ENCODE data around the gene TBC1D9. TPM values are rescaled to one million over a fixed set of nuclear protein-coding genes. Genes with fewer than 3 reads are reported as not detected.

Gene TBC1D9
- total RNA-seq, 2 donors from 2014 or later, result 28.6 to 34.2 TPM

DNA sequence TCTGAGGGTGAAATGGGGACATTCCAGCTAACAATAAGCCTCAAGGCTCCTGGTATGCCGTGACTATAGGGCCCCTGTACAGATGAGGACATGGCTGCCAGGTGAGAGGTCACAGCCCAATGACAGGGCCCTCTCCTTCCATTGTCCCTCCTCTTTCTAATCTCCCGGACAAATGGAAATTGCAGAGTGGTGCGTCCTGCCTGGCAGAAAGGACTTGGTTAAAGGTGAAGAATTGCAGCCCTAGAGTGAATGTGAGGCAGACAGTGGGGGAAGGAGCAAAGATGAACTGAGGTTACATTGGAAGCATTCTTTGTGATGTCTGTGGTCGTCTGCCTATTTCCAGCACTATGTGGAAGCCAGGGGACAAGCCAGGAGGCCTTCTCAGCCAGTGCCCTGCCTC is 180.7 kb downstream of the TBC1D9 start:
- Histone ChIP-seq H3K4me1 (replicated peaks) (no peaks in the 10 kb centered on the region), H3K36me3 (no peaks in the 10 kb centered on the region), H3K27me3 (replicated peaks; ENCODE audit: insufficient read depth) (peaks cover 1% of the 10 kb centered on the region), H3K4me3 (no peak overlapping the region), H3K9me3 (no peaks in the 10 kb centered on the region), H3K27ac (no peak overlapping the region)
- 67% methylated on average over 4 of the region's 4 CpGs for WGBS
- DNase-seq (ENCODE audit: low spot score), result no peak
- TF ChIP-seq, protein P1, sequence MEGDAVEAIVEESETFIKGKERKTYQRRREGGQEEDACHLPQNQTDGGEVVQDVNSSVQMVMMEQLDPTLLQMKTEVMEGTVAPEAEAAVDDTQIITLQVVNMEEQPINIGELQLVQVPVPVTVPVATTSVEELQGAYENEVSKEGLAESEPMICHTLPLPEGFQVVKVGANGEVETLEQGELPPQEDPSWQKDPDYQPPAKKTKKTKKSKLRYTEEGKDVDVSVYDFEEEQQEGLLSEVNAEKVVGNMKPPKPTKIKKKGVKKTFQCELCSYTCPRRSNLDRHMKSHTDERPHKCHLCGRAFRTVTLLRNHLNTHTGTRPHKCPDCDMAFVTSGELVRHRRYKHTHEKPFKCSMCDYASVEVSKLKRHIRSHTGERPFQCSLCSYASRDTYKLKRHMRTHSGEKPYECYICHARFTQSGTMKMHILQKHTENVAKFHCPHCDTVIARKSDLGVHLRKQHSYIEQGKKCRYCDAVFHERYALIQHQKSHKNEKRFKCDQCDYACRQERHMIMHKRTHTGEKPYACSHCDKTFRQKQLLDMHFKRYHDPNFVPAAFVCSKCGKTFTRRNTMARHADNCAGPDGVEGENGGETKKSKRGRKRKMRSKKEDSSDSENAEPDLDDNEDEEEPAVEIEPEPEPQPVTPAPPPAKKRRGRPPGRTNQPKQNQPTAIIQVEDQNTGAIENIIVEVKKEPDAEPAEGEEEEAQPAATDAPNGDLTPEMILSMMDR (IDR thresholded peaks at IDR 0.05), result no peak
- TF ChIP-seq POLR2AphosphoS5 (IDR thresholded peaks at IDR 0.05), result no peak
- TF ChIP-seq POLR2A (IDR thresholded peaks at IDR 0.05), result no peak
- intact Hi-C loops (cut with DNase I), result no loop called here

DNA sequence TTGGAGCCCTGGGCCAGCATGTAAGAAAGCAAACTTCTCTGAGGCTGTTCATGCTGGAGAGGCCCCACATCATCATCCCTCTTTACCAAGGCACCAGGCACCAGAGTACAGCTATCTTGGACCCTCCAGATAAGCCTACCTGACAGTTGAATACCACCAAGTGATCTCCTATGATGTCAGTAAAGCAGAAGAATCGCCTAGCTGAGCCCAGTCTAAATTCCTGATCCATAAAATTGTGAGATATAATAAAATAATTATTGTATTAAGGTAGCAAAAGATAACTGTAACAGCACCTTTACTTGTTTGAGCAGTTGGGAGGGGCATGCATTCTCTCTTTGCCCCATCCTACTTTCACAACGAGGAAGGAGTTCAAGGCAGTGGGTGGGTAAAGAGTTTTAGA is 184.6 kb downstream of the TBC1D9 start:
- Histone ChIP-seq H3K4me1 (replicated peaks) (no peaks in the 10 kb centered on the region), H3K9me3 (no peaks in the 10 kb centered on the region), H3K4me3 (no peak overlapping the region), H3K36me3 (no peaks in the 10 kb centered on the region), H3K27ac (no peak overlapping the region), H3K27me3 (replicated peaks; ENCODE audit: insufficient read depth) (no peaks in the 10 kb centered on the region)
- intact Hi-C loops (cut with DNase I), result no loop called here
- TF ChIP-seq, protein P1 (IDR thresholded peaks at IDR 0.05), result no peak
- no peak for TF ChIP-seq POLR2A (IDR thresholded peaks at IDR 0.05)
- TF ChIP-seq POLR2AphosphoS5 (IDR thresholded peaks at IDR 0.05), result no peak
- DNase-seq (ENCODE audit: low spot score), result no peak
- WGBS, result 93% methylated on average over 2 of the region's 2 CpGs

Small RNA genes within 50 kb of the gene (small RNA-seq; reads per million reads assigned to genes)
- gene AC108019.1 (0 reads per million in 2 donors), gene RF00019 (0 reads per million in 2 donors), gene RN7SL152P (0 reads per million in 2 donors), gene RNY1P14 (0 reads per million in 2 donors)

Other genes starting within 250 kb of the TBC1D9 start
- gene ELMOD2, start 232.2 kb downstream of the TBC1D9 start, total RNA-seq, result 10 to 100 TPM; 35.0 to 39.2 TPM
- gene UCP1, start 187.4 kb downstream of the TBC1D9 start, total RNA-seq, result not detected

All from prostate gland (tissue), 2 donors.